22Rv1 (cell line): ENCODE data around the gene MAPRE3.

ENCODE experiments used
- CTCF ChIP-seq: fragments of 450-650 bp; IDR thresholded peaks from 2 replicates; pipeline ENCODE4 v1.5.1; 2017; ENCODE audit warnings: mild to moderate bottlenecking
- ZFX ChIP-seq: fragments of 450-650 bp; IDR thresholded peaks from 2 replicates; pipeline ENCODE4 v1.6.1; 2017; ENCODE audit warnings: antibody characterized with exemption, borderline replicate concordance

DNA sequence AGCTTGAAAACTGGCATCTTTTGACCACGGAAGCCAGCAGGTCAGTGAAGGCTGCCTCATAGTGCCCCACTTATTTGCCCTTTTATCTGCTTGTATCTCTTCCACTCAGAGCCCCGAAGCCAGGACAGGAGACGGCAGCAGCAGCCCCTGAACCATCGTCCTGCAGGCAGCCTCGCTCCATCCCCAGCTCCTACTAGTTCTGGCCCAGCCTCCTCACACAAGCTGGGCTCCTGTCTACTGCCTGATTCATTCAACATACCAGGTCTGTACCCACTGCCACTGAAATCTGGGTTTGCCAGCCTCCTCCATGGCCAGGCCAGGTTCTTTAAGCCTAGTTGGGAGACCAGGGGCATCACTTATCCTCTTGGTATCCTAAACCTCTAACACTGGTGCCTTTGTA lies 96.9 kb downstream of the MAPRE3 start:
- TF ChIP-seq CTCF (no peak), ZFX (no peak)
